ENCODE results near the gene ADAM15.
A peak's percentile ranks its signal among the peaks of the same experiment; 100 is the strongest.

Gene ADAM15

GRCh38 chr1:155062702-155063411 lies 11.7 kb downstream of the ADAM15 start:
- H3K27ac Mint-ChIP-seq: no peak overlapping the region
- peaks cover 7% of the 10 kb centered on the region for H3K36me3 Mint-ChIP-seq (ENCODE audit: low read depth)
- peaks cover 29% of the 10 kb centered on the region for H3K4me1 Mint-ChIP-seq
- peak; percentile 90 for DNase-seq
- peak; percentile 33 for ATAC-seq
- peak overlapping the region; percentile 83 for H3K4me3 Mint-ChIP-seq
- H3K9me3 Mint-ChIP-seq: no peaks in the 10 kb centered on the region
- H3K27me3 Mint-ChIP-seq: peaks cover 2% of the 10 kb centered on the region

- H3K36me3 Mint-ChIP-seq (ENCODE audit: low read depth): peaks cover 8% of the 10 kb centered on the region
- H3K9me3 Mint-ChIP-seq: no peaks in the 10 kb centered on the region
- H3K27ac Mint-ChIP-seq: peak within 1 kb of the TSS; percentile 28
- H3K27me3 Mint-ChIP-seq: peaks cover 2% of the 10 kb centered on the region
- peak; percentile 75 for ATAC-seq
- H3K4me1 Mint-ChIP-seq: peaks cover 29% of the 10 kb centered on the region
- H3K4me3 Mint-ChIP-seq: peak within 1 kb of the TSS; percentile 83
- peak; percentile 84 for DNase-seq
These were observed 12.5 kb downstream of the ADAM15 start, which contains the start of gene EFNA4 for GRCh38 chr1:155063550-155064110. Gene EFNA4, plus strand, starts transcription at chr1:155063740. Its CDS starts 84 bp downstream, at chr1:155063824.

GRCh38 chr1:155064111-155064831 lies 13.2 kb downstream of the ADAM15 start:
- H3K4me1 Mint-ChIP-seq: peaks cover 29% of the 10 kb centered on the region
- H3K27ac Mint-ChIP-seq: peak overlapping the region; percentile 28
- ATAC-seq (peak; percentile 11), DNase-seq (peak; percentile 33)
- H3K9me3 Mint-ChIP-seq: no peaks in the 10 kb centered on the region
- H3K4me3 Mint-ChIP-seq: peak overlapping the region; percentile 79
- peaks cover 2% of the 10 kb centered on the region for H3K27me3 Mint-ChIP-seq
- peaks cover 8% of the 10 kb centered on the region for H3K36me3 Mint-ChIP-seq (ENCODE audit: low read depth)

- Mint-ChIP-seq H3K4me1 (peaks cover 29% of the 10 kb centered on the region), H3K27ac (peak overlapping the region; percentile 28), H3K36me3 (ENCODE audit: low read depth) (peaks cover 5% of the 10 kb centered on the region), H3K4me3 (peak overlapping the region; percentile 79), H3K27me3 (peaks cover 2% of the 10 kb centered on the region), H3K9me3 (no peaks in the 10 kb centered on the region)
- DNase-seq: no peak
- ATAC-seq: no peak
These were observed 13.8 kb downstream of the ADAM15 start for GRCh38 chr1:155064832-155065429.

- Mint-ChIP-seq H3K36me3 (ENCODE audit: low read depth) (peaks cover 1% of the 10 kb centered on the region), H3K4me1 (peaks cover 33% of the 10 kb centered on the region), H3K4me3 (no peak overlapping the region), H3K27ac (no peak overlapping the region), H3K9me3 (no peaks in the 10 kb centered on the region), H3K27me3 (peaks cover 2% of the 10 kb centered on the region)
- DNase-seq: no peak
- no peak for ATAC-seq
These were observed 15.7 kb downstream of the ADAM15 start for GRCh38 chr1:155066777-155067176.

- Mint-ChIP-seq H3K27ac (no peak overlapping the region), H3K27me3 (peaks cover 2% of the 10 kb centered on the region), H3K4me3 (no peak overlapping the region), H3K36me3 (ENCODE audit: low read depth) (peaks cover 1% of the 10 kb centered on the region), H3K9me3 (no peaks in the 10 kb centered on the region), H3K4me1 (peaks cover 22% of the 10 kb centered on the region)
- no peak for ATAC-seq
- no peak for DNase-seq
These were observed 17.5 kb downstream of the ADAM15 start for GRCh38 chr1:155068599-155068998.

- no peaks in the 10 kb centered on the region for H3K9me3 Mint-ChIP-seq
- no peak overlapping the region for H3K4me3 Mint-ChIP-seq
- no peak overlapping the region for H3K27ac Mint-ChIP-seq
- H3K27me3 Mint-ChIP-seq: no peaks in the 10 kb centered on the region
- H3K36me3 Mint-ChIP-seq (ENCODE audit: low read depth): peaks cover 1% of the 10 kb centered on the region
- DNase-seq: no peak
- no peak for ATAC-seq
- H3K4me1 Mint-ChIP-seq: peaks cover 19% of the 10 kb centered on the region
These were observed 18.5 kb downstream of the ADAM15 start for GRCh38 chr1:155069551-155070157.

GRCh38 chr1:155070158-155070621 lies 19.1 kb downstream of the ADAM15 start:
- Mint-ChIP-seq H3K9me3 (no peaks in the 10 kb centered on the region), H3K36me3 (ENCODE audit: low read depth) (peaks cover 1% of the 10 kb centered on the region), H3K27me3 (no peaks in the 10 kb centered on the region), H3K4me3 (no peak overlapping the region), H3K4me1 (peaks cover 15% of the 10 kb centered on the region), H3K27ac (no peak overlapping the region)
- no peak for ATAC-seq
- no peak for DNase-seq

- DNase-seq (peak; percentile 78), ATAC-seq (peak; percentile 86)
- Mint-ChIP-seq H3K27me3 (no peaks in the 10 kb centered on the region), H3K4me3 (peak overlapping the region; percentile 42), H3K4me1 (peaks cover 15% of the 10 kb centered on the region), H3K27ac (no peak overlapping the region), H3K36me3 (ENCODE audit: low read depth) (peaks cover 1% of the 10 kb centered on the region), H3K9me3 (no peaks in the 10 kb centered on the region)
These were observed 19.8 kb downstream of the ADAM15 start for GRCh38 chr1:155070721-155071569.

- Mint-ChIP-seq H3K4me1 (peaks cover 15% of the 10 kb centered on the region), H3K27me3 (no peaks in the 10 kb centered on the region), H3K9me3 (no peaks in the 10 kb centered on the region), H3K27ac (no peak overlapping the region), H3K36me3 (ENCODE audit: low read depth) (peaks cover 1% of the 10 kb centered on the region), H3K4me3 (peak overlapping the region; percentile 42)
- ATAC-seq (no peak), DNase-seq (no peak)
These were observed 20.6 kb downstream of the ADAM15 start for GRCh38 chr1:155071701-155072100.

- ATAC-seq: no peak
- Mint-ChIP-seq H3K36me3 (ENCODE audit: low read depth) (peaks cover 1% of the 10 kb centered on the region), H3K27ac (no peak overlapping the region), H3K4me3 (no peak overlapping the region), H3K4me1 (peaks cover 15% of the 10 kb centered on the region), H3K9me3 (no peaks in the 10 kb centered on the region), H3K27me3 (no peaks in the 10 kb centered on the region)
- no peak for DNase-seq
These were observed 21.6 kb downstream of the ADAM15 start for GRCh38 chr1:155072531-155073289.

- H3K4me3 Mint-ChIP-seq: no peak overlapping the region
- peaks cover 19% of the 10 kb centered on the region for H3K4me1 Mint-ChIP-seq
- DNase-seq: no peak
- no peaks in the 10 kb centered on the region for H3K27me3 Mint-ChIP-seq
- no peaks in the 10 kb centered on the region for H3K9me3 Mint-ChIP-seq
- ATAC-seq: no peak
- no peak overlapping the region for H3K27ac Mint-ChIP-seq
- H3K36me3 Mint-ChIP-seq (ENCODE audit: low read depth): no peaks in the 10 kb centered on the region
These were observed 22.5 kb downstream of the ADAM15 start for GRCh38 chr1:155073377-155074242.

Measured in activated naive CD8-positive, alpha-beta T cell treated with anti-CD3 and anti-CD28 coated beads, Interleukin-2, amount 50 U/mL, for 24 hours (primary cell).